Left cardiac atrium (tissue), 4 donors: ENCODE measurements around the gene GLIPR1L2. TPM values are rescaled to one million over a fixed set of nuclear protein-coding genes. Genes with fewer than 3 reads are reported as not detected.
"Not testable (repeated sequence)": the region's sequence is repeated elsewhere in the genome, so short reads cannot be mapped to it uniquely, and the experiment has no call there.

Source experiments
- ATAC-seq, 2 donors: fragments of 200-7000 bp; cut with Tn5 transposase; one replicate each; pipeline ENCODE4 v1.9.1; 2020; ENCODE audit warnings: mild to moderate bottlenecking in 2 of 2, moderate library complexity in 2 of 2
- DNase-seq: peaks from one replicate; pipeline ENCODE4 v3.0.0-alpha.2; 2020
- intact Hi-C, 2 donors: fragments of 100-400 bp; cut with DNase I; formaldehyde crosslinking; loops; one replicate each; pipeline versions ENCODE4 v1.14.1 to v1.15.1; 2022 to 2023
- total RNA-seq, 2 donors: library from RNA; stranded (reverse); fragmentation: NEBNext Ultra II Directional; extraction: Animal tissue kit (Norgen Biotek cat#: 25700); gene quantifications; one replicate each; pipeline ENCODE4 v1.2.1, GENCODE V29; 2021
- donor health status: DM: no; HTN: yes; CAD: no.
- donor health status: DM: no; HTN: yes; CAD: no; lungs with severe emphysema.
- donor health status: DM: yes; HTN: yes; CAD: no.
- donor health status: Dilated cardiomyopathy.

The GLIPR1L2 gene
- total RNA-seq, 2 donors from 2014 or later, result 0.92 to 1.7 TPM

DNA sequence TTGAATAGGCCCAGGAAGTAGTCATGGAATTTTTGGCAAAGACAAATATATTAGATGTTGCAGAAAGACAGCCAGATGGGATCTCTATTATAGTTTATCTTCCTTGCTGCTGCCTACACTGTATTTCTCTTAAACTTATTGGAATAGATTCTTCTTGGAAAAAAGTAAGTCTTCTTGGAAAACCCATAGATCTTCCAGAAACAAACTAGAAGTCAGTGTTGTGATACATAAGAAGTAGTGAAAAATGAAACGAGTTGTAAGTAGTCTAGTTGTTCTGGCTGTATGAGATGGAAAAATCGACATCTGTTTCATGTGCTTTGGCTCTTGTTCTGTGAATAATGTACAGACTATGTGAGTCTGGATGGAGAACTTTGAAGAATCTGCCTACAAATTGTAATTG, 29.0 kb downstream of the GLIPR1L2 start:
- ATAC-seq (no peak), DNase-seq (no peak)
- intact Hi-C loops, result no loop called here

DNA sequence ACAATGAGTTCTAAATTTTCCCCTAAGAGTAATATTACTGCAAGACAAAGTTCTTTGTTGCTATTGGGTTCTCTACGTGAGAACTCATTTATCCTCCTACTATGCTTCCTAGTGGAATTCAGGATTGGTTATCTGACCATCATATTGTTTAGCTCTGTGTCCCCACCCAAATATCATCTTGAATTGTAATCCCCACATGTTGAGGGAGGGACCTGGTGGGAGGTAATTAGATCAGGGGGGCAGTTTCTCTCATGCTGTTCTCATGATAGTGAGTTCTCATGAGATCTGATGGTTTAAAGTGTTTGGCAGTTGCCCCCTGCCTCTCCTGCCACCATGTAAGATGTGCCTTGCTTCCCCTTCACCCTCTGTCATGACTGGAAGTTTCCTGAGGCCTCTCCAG, 36.6 kb downstream of the GLIPR1L2 start:
- no peak for DNase-seq
- intact Hi-C loops, result no loop called here
- no peak for ATAC-seq

DNA sequence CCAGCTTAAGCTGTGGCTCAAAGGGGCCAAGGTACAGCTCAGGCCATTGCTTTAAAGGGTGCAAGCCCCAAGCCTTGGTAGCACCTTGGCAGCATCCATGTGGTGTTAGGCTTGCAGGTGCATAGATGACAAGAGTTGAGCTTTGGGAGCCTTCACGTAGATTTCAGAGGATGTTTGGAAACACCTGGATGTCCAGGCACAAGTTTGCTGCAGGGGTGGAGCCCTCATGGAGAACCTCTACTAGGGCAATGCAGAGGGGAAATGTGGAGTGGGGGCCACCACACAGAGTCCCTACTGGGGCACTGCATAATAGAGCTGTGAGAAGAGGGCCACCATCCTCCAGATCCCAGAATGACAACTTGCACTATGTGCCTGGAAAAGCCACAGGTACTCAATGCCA, 37.9 kb downstream of the GLIPR1L2 start:
- intact Hi-C loops, result no loop called here
- DNase-seq, result no peak
- no peak for ATAC-seq

DNA sequence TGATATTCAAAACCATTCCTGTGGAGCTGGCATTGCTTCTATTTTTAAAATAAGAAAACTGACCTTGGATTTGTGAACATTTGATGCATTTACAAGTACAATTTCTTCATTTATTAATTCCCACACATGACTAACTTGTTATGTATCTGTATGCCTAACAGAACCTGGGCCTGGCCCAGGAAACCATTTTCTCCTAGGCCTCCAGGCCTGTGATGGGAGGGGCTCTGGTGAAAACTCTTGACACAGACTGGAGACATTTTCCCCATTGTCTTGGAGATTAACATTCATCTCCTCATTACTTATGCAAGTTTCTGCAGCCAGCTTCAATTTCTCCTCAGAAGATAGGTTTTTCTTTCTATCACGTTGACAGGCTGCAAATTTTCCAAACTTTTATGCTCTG, 42.0 kb downstream of the GLIPR1L2 start:
- intact Hi-C loops, result no loop called here
- ATAC-seq, result no peak
- no peak for DNase-seq

DNA sequence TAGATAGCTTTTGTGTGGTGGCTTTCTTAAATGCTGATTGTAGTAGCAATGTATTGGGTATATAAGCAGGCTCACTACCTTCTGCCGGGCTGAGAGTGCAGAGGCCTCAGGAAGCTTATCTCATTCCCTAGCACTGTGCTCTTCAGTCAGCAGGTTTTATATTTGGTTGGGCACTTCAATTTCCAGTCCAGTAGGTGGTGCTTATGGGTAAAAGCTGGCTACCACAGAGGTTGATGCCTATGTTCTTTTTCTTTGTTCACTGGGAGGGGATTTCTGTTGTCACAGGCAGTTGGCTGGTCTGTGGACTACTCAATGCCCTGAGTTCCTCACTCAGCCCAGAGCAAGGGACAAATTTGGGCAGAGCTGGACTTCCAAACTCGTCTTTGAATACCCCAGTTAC, 46.7 kb downstream of the GLIPR1L2 start:
- no peak for DNase-seq
- peak in 1 of 2 donors; percentile 31 for ATAC-seq
- intact Hi-C loops, result no loop called here

DNA sequence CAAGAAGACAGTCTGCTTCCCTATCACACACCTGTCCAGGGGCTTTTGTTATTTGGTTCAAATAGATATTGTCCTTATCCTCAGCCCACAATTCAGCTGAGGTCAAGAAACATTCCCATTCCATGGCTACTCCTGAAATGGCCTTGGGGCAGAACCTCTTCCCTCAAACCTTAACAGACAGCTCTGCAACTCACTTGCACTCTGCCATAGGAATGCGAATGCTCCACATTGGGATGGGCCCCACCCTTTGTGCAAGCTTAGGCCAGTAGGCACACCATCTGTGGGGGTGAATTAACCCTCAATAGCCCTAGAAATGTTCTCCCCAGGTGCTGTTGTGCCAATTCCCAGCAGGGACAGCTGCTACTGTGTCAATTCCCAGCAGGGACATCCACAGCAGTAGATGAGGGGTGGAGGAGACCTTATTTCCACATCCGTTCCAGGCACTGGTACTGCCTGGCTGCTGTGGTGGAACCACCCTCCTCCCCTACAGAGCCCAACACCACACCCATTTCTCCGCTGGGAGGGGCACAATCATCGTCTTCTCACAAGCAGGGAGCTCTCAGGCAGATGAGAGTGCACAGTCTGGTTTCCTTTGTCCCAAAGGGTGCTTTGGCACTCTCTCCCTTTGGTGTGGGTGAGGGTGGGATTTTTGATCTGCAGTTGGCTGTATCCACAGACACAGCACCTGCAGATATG, 47.3 kb downstream of the GLIPR1L2 start:
- DNase-seq, result no peak
- ATAC-seq, result no peak
- intact Hi-C loops, result no loop called here

DNA sequence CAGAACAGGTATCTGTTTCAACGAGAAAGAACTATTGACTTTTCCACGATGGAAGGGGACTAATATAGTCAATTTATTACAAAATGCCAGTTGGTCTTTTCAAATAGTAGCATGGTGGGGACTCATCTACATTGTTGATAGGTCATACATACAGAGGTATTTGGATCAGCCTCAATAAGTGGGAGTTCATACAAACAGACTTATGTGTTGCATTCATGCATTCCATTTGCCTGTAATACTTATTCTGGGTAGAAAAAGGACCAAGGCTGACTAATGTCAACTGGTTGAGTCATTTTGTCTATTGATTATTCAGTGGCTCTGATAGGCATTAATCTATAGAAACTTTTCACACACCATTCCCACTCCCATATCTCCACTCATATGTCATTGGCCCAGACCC, 48.2 kb downstream of the GLIPR1L2 start:
- no peak for DNase-seq
- intact Hi-C loops, result no loop called here
- no peak for ATAC-seq

DNA sequence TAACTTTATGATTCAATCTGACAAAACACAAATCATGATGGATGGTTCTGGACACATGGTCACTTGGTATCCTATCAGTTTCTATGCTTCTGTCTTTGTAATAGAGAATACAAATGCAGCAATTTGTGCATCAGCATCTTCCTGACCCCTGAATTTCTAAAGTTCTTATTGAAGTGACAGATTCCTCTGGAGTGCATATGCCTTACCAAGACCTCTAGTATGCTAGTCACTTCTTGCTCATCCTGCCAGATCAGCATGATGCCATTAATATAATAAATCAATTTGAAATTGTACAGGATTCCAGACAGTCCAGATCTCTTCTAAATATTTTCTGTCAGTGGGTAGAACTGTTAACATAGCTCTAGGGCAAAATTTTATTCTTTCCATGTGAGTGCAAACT, 49.0 kb downstream of the GLIPR1L2 start:
- intact Hi-C loops, result no loop called here
- no peak for DNase-seq
- ATAC-seq, result no peak

DNA sequence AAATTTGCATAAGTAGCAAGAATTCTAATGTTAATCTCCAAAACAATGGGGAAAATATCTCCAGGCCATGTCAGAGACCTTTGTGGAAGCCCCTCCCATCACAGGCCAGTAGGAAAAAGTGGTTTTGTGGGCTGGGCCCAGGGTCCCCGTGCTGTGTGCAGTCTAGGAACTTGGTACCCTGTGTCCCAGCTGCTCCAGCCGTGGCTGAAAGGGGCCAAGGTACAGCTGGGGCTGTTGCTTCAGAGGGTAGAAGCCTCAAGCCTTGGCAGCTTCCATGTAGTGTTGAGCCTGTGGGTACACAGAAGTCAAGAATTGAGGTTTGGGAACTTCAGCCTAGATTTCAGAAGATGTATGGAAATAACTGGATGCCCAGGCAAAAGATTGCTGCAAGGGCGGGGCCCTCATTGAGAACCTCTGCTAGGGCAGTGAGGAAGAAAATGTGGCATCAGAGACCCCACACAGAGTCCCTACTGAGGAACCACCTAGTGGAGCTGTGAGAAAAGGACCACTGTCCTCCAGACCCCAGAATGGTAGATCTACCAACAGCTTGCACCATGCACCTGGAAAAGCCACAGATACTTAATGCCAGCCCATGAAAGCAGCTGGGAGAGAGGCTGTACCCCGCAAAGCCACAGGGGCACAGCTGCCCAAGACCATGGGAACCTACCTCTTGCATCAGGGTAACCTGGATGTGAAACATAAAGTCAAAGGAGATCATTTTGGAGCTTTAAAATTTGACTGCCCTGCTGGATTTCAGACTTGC, 51.0 kb downstream of the GLIPR1L2 start:
- DNase-seq, ATAC-seq, intact Hi-C loops: not testable (repeated sequence)

DNA sequence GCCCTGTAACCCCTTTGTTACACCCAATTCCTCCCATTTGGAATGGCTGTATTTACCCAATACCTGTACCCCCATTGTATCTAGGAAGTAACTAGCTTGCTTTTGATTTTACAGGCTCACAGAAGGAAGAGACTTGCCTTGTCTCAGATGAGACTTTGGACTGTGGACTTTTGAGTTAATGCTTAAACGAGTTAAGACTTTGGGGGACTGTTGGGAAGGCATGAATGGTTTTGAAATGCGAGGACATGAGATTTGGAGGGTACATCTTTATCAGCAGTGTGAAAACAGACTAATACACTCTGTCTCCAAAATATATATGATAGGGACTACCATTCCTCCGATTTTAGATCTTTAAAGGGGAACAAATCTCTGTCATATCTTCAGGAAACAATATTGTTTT, 51.6 kb downstream of the GLIPR1L2 start:
- intact Hi-C loops, DNase-seq, ATAC-seq: not testable (repeated sequence)

DNA sequence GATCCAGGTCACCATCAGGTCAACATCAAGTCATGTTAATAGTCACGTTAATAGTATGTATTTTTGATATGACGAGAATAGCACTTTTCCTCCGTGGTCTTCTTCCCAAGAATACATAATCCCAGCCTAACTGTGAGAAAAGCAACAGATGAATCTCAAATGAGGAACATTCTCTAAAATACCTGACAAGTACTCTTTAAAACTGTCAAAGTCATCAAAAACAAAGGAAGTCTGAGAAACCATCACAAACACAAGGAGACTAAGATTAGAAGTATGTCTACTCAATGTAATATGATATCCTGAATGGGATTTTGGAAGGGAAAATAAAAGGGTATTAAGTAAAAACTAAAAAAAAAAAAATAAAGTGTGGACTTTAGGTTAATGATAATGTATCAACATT, 52.8 kb downstream of the GLIPR1L2 start:
- no peak for ATAC-seq
- DNase-seq, result no peak
- intact Hi-C loops, result no loop called here

DNA sequence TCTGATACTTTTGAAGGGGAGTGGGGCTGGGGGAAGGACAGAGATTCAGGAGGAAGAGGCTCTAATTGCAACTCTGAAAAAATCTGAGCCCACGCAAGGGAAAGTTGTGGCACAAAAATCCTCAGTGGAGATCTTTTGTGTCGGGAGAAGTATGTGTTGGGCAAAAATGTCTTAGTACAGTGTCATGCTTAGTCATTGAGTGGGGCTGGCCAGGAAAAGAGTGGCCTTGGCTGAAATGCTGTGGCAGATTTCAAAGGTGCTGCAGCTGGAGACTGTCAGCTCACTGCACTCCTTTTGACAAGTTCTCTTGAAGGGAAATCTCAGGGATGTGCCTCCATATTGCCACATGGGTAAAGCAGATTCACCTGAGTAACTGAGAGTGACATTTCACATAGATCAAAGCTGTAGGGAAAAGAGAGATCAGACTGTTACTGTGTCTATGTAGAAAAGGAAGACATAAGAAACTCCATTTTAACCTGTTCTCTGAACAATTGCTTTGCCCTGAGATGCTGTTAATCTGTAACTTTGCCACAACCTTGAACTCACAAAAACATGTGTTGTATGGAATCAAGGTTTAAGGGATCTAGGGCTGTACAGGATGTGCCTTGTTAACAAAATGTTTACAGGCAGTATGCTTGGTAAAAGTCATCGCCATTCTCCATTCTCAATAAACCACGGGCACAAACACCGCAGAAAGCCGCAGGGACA, 53.7 kb downstream of the GLIPR1L2 start:
- no peak for ATAC-seq
- DNase-seq, result no peak
- intact Hi-C loops, result no loop called here

DNA sequence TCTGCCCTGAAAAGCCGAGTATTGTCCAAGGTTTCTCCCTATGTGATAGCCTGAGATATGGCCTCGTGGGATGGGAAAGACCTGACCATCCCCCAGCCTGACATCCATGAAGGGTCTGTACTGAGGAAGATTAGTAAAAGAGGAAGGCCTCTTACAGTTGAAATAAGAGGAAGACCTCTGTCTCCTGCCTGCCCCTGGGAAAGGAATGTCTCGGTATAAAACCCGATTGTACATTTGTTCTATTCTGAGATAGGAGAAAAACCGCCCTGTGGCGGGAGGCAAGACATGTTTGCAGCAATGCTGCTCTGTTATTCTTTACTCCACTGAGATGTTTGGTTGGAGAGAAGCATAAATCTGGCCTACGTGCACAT, 54.2 kb downstream of the GLIPR1L2 start:
- intact Hi-C loops, DNase-seq, ATAC-seq: not testable (repeated sequence)

DNA sequence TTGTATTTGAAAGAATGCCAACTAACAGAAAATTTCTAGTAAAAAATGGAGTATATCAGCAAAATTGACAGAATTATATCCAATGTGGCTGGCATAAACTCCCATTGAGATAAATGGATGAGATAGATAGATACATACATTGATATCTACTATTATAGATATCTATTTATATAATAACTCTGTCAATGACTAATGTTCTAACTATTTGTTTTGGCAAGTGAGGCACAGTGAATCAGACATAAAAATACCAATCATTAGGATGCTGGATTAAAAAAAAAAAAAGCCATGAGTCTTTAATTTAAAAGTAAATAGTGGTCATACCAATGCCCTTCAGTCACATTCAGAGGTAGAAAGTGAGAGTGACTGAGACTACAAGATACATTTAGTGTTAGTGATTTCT, 56.0 kb downstream of the GLIPR1L2 start:
- ATAC-seq (no peak), DNase-seq (no peak)
- intact Hi-C loops, result no loop called here

DNA sequence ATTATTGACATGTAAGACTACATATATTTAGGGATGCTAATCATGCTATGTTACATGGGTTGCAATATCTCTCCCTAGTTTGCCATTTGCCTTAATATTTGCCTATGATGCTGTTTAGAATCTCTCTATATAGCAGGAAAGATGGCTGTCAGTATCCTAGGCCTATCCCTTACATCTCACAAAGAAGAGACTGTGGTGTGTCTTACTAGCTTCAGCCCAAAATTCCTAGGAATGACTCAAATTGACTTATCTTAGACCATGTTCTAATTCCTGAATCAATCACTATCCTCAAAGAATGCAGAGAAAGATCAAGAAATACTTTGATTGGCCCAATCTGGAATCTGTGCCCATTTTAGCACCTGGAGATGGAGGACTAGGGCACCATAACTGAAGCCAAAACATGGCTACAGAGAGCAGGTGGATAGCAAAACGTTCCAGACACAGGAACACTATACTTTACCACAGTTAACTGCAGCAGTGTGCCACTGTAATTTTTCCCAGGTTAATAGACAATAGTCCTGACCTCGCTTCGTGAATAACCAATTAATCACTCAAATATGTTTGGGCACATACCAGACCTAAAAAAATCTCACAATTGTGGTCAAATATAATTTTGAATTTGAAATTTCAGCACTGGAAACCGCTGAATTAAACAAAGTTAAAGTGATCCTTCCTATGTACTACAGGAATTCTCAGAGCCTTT, 57.0 kb downstream of the GLIPR1L2 start:
- intact Hi-C loops, result no loop called here
- ATAC-seq, result no peak
- no peak for DNase-seq

DNA sequence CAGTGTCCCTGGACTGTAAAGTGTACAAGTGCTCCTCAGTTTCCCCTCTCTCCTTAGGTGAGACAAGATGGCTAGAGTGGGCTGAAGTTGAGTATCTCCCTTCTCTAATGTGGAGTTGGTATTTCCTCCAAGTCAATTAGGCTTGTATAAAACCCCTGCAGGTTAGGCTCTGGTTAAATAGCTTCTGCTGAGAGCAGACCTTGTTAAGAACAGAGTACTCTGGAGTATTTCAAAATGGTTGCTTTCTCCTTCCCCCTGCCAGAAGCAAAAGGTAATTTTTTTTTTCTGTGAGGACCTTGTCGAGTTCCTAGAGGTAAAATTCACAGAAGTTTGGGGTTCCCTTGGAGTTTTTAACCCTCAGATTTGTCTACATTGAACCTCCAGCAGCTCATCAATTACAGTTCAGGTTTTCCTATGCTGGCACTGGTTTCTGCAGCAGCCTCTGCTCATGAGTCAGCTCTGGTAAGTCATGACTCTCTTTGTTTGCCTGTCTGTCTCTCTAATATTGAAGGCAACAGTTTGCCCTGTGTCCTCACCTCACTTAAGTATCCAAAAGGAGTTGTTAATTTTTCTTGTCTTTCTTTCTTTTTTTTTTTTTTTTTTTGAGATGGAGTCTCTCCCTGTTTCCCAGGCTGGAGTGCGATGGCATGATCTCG, 61.9 kb downstream of the GLIPR1L2 start:
- ATAC-seq (no peak), DNase-seq (no peak)
- intact Hi-C loops, result no loop called here

DNA sequence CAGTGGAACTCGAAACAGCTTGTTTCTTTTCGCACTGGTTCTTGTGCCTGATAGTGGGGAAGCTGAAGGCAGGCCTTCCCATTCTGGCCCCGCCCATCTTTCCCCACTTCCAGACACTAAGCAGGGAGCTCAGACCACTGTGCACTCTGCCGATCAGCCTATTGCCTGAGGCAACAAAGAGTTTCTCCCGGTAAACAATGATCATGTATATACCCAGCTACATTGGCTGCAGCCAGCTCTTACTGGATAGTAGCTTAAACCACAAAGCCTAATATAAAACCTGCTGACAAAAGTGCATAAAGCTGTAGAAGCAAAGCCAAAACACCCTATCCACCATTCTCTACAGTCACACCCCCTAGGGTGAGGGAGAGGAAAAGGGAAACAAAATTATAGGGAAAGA, 65.0 kb downstream of the GLIPR1L2 start:
- ATAC-seq (no peak), DNase-seq (no peak)
- intact Hi-C loops, result no loop called here

DNA sequence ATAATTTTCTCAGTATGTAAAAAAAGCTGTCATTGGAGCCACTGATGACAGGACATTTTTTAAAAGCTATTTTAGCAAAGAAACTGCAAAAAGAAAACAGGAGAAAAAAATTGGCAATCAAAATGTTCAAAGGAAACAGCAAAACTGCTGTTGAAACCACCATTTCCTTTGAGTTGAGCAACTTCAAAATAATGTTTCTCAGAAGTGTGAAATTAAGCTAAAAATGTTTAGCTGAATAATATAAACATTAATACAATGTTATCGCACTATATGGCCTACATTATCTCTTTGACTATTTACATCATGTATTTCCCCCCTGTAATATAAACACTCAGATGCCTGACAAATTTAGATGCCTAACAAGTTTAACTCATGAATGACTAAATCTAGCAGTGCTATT, 66.3 kb downstream of the GLIPR1L2 start:
- DNase-seq, result no peak
- no peak for ATAC-seq
- intact Hi-C loops, result no loop called here

DNA sequence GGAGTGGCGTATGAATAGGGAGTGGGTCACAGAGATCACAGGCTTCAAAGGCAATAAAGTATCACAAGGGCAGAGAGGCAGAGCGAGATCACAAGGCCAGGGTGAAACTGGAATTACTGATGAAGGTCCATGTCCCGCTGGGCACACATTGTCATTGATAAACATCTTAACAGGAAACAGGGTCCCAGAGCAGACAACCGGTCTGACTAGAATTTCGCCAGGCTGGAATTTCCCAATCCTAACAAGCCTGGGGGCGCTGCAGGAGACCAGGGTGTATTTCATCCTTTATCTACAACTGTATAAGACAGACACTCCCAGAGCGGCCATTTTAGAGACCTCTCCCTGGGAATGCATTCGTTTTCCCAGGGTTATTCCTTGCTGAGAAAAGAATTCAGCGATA, 67.0 kb downstream of the GLIPR1L2 start:
- DNase-seq, ATAC-seq, intact Hi-C loops: not testable (repeated sequence)
